Measurements from ENCODE around the gene BMP6. TPM values are rescaled to one million over a fixed set of nuclear protein-coding genes. Genes with fewer than 3 reads are reported as not detected.

The BMP6 gene
- total RNA-seq, 1 experiment from 2014 or later = 1.9 TPM

- Histone ChIP-seq H3K36me3 (ENCODE audit: insufficient read depth, low read length, poor library complexity, severe bottlenecking) (no peaks in the 10 kb centered on the region), H3K4me3 (ENCODE audit: low read depth, low read length, poor library complexity, severe bottlenecking) (no peak overlapping the region), H3K4me1 (ENCODE audit: insufficient read depth, low read length, poor library complexity, severe bottlenecking) (no peaks in the 10 kb centered on the region), H3K27ac (ENCODE audit: low read depth, low read length, poor library complexity, severe bottlenecking) (no peak overlapping the region), H3K9me3 (ENCODE audit: low read depth, low read length, poor library complexity, severe bottlenecking) (no peaks in the 10 kb centered on the region), H3K27me3 (replicated peaks; ENCODE audit: insufficient read depth, low read depth, low read length, poor library complexity) (no peaks in the 10 kb centered on the region)
- POLR2A ChIA-PET (ENCODE audit: low non-redundant PET) = no interaction called here
- CTCF ChIA-PET = no interaction called here
- intact Hi-C loops (cut with micrococcal nuclease; ENCODE audit: unreplicated experiment) = no loop called here
- no peak for TF ChIP-seq EZH2 (IDR thresholded peaks at IDR 0.05; ENCODE audit: borderline replicate concordance, low read depth, low read length, poor library complexity, severe bottlenecking)
- TF ChIP-seq CTCF (conservative IDR thresholded peaks at IDR 0.05; ENCODE audit: low read depth, low read length) = no peak
- BruUV-seq (replicated peaks) = no TSS peak
- DNase-seq (ENCODE audit: low spot score) = no peak
These were observed 23.6 kb downstream of the BMP6 start for GRCh38 chr6:7749478-7749877.

- no peaks in the 10 kb centered on the region for H3K4me1 ChIP-seq (ENCODE audit: insufficient read depth, low read length, poor library complexity, severe bottlenecking)
- H3K27ac ChIP-seq (ENCODE audit: low read depth, low read length, poor library complexity, severe bottlenecking) = no peak overlapping the region
- H3K4me3 ChIP-seq (ENCODE audit: low read depth, low read length, poor library complexity, severe bottlenecking) = no peak overlapping the region
- TF ChIP-seq EZH2 (IDR thresholded peaks at IDR 0.05; ENCODE audit: borderline replicate concordance, low read depth, low read length, poor library complexity, severe bottlenecking) = no peak
- no peak for TF ChIP-seq CTCF (conservative IDR thresholded peaks at IDR 0.05; ENCODE audit: low read depth, low read length)
- no peaks in the 10 kb centered on the region for H3K9me3 ChIP-seq (ENCODE audit: low read depth, low read length, poor library complexity, severe bottlenecking)
- no peaks in the 10 kb centered on the region for H3K36me3 ChIP-seq (ENCODE audit: insufficient read depth, low read length, poor library complexity, severe bottlenecking)
- POLR2A ChIA-PET (ENCODE audit: low non-redundant PET) = no interaction called here
- CTCF ChIA-PET = no interaction called here
- no peak for DNase-seq (ENCODE audit: low spot score)
- BruUV-seq (replicated peaks) = no TSS peak
- intact Hi-C loops (cut with micrococcal nuclease; ENCODE audit: unreplicated experiment) = no loop called here
- H3K27me3 ChIP-seq (replicated peaks; ENCODE audit: insufficient read depth, low read depth, low read length, poor library complexity) = no peaks in the 10 kb centered on the region
These were observed 24.3 kb downstream of the BMP6 start for GRCh38 chr6:7750197-7750596.

GRCh38 chr6:7758456-7758855 is 32.6 kb downstream of the BMP6 start:
- intact Hi-C loops (cut with micrococcal nuclease; ENCODE audit: unreplicated experiment) = no loop called here
- no peak for DNase-seq (ENCODE audit: low spot score)
- no peaks in the 10 kb centered on the region for H3K36me3 ChIP-seq (ENCODE audit: insufficient read depth, low read length, poor library complexity, severe bottlenecking)
- H3K4me1 ChIP-seq (ENCODE audit: insufficient read depth, low read length, poor library complexity, severe bottlenecking) = no peaks in the 10 kb centered on the region
- CTCF ChIA-PET = no interaction called here
- no peak overlapping the region for H3K27ac ChIP-seq (ENCODE audit: low read depth, low read length, poor library complexity, severe bottlenecking)
- no peak for TF ChIP-seq EZH2 (IDR thresholded peaks at IDR 0.05; ENCODE audit: borderline replicate concordance, low read depth, low read length, poor library complexity, severe bottlenecking)
- no peak for TF ChIP-seq CTCF (conservative IDR thresholded peaks at IDR 0.05; ENCODE audit: low read depth, low read length)
- H3K4me3 ChIP-seq (ENCODE audit: low read depth, low read length, poor library complexity, severe bottlenecking) = no peak overlapping the region
- H3K27me3 ChIP-seq (replicated peaks; ENCODE audit: insufficient read depth, low read depth, low read length, poor library complexity) = no peaks in the 10 kb centered on the region
- no peaks in the 10 kb centered on the region for H3K9me3 ChIP-seq (ENCODE audit: low read depth, low read length, poor library complexity, severe bottlenecking)
- no TSS peak for BruUV-seq (replicated peaks)
- POLR2A ChIA-PET (ENCODE audit: low non-redundant PET) = no interaction called here
